DMS53 treated with DMSO at 0.1 percent for 48 hours (cell line): ENCODE results near the gene GPN2.
"Not testable (repeated sequence)": the region's sequence is repeated elsewhere in the genome, so short reads cannot be mapped to it uniquely, and the experiment has no call there.

Experiments used
- DNase-seq: peaks from one replicate; lab custom pipeline; 2025; ENCODE audit not compliant: unreplicated experiment; lab: John Stamatoyannopoulos, UW

GPN2 gene

DNA sequence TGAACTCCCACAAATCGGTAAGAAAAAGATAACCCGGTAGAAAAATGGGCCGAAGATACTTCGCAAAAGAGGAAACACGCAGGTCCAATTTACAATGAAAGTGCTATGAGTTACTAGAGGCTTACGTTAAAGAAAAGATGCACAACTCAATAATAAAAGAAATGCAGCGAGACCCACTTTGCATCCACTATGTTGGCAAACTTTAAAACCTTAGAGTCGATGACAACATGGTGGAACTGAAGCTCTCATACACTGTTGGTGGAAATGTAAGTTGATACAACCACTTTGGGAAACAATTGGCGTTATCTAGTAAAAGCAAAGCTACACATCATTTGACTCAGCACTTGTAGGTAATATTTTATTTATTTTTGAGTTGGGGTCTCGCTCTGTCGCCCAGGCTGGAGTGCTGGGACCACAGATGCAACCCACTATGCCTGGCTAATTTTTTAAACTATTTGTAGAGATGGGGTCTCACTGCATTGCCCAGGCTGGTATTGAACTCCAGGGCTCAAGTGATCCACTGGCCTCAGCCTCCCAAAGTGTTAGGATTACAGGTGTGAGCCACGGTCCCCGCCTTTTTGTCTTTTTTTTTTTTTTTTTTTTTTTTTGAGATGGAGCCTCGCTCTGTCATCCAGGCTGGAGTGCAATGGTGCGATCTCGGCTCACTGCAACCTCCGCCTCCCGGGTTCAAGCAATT, 10.9 kb upstream of the GPN2 start:
- no peak for DNase-seq

DNA sequence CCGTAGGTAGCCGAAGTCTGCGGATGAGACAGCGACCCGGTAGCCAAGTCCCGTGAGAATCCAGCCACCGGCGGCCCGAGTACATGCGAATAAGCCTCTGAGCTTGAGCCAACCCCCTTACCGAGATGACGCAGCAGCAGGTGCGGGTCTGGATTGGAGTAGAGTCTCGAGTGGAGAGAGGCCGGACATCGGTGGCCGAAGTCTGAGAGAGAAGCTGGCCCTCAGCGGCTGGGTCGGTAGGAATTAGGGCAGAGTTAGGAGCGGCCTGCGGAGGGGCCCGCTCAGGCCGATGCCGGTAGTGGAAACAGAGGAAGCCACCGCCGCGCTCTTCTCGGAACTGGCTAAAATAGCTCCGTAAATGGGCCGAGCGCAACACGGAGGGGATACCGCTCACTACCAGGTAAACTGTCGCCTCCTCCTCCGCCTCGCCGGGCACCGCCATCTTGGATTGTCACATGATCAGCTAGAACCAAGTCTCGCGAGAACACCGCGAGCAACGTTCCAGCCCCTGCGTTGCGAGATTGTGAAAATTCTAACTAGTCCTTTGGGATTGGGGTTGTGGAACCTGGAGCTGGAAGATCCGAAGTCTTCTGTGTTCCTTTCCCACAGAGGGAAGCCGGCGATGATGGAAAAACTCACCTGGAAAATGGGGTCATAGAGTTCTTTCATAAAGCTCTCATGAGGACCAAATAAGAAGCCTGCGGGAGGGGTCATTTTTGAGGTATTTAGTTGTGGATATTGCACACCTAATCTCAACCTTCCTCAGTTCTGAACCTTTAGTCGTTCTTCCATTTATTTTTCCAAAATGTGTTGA, 10.1 kb upstream of the GPN2 start, which contains the start of gene GPATCH3:
Gene GPATCH3 (minus strand): TSS at position 467 of the 814 bp plus-strand sequence. CDS start 25 bp downstream, at position 442.
- peak; percentile 80 for DNase-seq

DNA sequence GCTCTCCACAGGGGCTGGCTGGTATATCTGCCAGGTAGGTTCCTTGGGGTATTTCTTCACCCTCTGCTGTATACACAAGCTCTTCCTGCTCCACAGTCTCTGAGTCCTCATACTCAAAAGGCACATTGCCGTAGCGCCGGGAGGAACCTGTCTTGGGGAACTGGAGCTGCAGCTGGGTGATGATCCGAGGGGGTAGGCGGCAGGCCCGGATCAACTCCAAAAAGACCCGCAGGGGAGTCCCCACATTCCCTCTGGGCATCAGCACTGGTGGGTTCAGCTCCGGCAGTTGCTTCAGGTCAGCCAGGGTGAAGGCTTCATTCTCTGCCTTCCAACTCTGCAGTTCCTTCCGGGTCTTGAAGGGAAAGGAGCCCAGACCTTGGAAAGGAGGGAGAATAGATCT, 7.3 kb upstream of the GPN2 start:
- DNase-seq, result no peak

DNA sequence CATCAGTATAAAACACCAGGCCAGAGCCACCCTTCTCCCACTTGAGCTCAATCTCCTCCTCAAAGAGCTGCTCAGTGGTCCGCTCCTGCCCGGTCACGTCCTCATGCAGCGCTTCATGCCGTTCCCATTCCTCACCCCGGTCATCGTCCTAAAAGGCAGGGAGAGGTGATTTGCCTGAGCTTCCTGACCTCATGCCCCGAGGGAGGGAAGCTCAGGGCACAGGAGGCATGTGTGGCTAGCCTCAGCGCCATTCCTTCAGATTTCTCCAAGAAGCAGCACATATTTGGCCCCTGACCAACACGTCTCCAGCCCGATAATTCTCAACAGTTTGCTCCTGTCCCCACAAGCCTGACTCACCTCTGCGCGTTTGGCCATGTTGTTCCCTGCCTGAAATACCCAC, 4.2 kb upstream of the GPN2 start:
- DNase-seq, result no peak

DNA sequence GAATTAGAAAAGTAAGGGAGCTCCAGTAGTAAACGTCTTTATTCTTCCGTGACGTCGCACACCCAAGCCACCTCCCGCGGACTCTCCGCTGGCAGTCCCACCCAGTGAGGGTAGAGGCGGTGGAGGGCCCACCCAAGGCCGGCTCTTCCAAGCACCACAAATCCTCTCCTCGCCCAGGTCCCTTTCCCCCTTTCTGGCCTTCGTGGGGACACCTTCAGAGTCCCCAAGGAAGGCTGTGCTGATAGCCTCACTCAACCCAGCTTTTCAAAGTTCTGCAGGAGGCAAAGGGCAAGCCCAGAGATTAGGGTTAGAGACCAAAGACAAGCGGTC, 349 bp upstream of the GPN2 start:
- DNase-seq, result no peak

DNA sequence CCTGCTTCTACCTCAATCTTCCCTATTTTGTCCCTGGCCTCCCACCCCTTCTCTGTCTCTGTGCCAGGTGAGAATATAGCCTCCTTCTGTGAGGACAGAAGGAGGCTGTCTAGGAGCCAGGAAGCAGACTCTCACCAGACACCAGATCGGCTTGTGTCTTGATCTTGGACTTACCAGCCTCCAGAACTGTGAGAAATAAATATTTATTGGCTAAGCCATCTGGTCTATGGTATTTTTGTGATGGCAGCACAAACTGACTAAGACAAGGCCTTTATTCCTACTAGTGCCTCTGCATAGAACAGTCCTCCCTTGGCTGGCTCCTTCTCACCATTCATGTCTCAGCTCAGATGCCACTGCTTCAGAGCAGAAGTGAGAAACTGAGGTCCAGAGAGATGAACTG, 1.9 kb downstream of the GPN2 start:
- no peak for DNase-seq

DNA sequence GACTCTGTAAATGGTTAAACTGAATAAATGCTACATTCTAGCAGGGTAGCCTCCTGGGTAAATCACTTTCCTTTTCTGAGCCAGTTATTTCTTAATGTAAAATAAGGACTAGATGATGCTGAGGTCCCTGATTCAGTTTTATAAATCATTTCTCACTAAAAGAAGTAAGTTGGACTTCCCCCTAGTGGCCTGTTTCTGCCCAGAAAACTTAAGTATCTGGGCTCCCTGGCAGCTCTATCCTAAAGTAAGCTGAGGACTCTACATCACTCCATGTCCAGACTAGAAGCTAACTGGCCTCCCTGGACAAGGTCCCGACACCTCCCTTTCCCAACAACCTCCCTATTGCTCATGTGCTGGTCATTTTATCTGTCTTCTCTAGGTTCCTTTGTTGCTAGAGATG, 3.0 kb downstream of the GPN2 start:
- no peak for DNase-seq

DNA sequence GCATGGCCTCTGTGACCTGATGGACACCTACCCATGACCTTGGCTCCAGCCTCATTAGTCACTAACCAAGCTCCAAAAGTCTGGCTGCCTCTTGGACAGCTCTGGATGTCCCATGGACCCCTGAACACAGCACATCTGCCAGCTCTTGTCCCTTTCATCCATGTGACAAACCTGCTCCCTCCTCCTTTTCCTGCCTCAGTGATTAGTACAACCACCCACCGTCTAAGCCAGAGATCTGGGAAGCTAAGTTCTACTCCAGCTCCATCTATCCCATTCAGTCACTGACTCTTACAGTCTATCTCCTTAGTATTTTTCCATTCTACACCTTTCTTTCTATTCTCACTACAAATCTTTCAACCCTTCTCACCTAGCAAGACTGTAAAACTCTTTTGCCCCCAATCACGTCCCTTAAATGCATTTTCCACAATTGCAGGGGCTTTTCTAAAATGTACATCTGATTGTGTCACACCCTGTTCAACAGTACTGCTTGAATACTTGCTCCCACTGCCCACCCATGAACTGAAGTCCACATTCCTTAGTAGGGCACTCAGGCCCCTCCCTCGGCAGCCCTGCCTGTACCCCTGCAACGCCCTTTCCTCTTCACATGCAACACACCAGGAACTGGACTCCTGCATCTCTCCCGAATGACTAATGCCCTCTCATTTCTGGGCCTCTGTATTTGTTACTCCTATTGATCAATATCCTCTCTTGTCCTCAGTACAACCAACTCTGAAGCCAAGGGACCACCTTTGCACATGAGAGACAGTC, 7.2 kb downstream of the GPN2 start:
- no peak for DNase-seq

DNA sequence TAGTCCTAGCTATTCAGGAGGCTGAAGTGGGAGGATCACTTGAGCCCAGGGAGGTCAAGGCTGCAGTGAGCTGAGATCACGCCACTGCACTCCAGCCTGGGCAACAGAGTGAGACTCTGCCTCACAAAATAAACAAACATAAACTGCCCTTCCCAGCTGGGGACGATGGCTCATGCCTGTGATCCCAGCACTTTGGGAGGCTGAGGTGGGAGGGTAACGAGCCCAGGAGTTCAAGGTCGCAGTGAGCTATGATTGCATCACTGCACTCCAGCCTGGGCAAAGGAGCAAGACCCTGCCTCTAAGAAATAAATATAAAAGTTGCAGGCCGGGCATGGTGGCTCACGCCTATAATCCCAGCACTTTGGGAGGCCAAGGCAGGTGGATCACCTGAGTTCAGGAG, 8.5 kb downstream of the GPN2 start:
- DNase-seq, result not testable (repeated sequence)

DNA sequence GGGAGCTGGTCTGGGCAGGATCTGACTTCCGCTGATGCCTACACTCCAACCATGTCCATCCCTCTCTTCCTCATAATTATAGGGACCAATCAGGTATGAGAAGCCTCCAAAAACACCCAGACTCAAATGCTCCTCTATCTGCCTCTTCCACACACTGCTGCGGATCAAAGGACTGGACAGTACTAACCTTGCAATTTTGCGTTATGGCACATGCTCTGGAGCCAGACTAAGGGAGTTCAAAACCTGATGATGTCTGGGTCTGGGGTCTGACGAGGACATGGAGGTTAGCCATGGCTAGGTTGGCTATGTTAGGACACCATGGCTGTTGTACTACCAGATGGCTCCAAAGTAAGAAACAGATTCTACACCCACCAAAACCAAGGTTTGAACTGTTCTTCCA, 10.3 kb downstream of the GPN2 start:
- DNase-seq, result no peak

DNA sequence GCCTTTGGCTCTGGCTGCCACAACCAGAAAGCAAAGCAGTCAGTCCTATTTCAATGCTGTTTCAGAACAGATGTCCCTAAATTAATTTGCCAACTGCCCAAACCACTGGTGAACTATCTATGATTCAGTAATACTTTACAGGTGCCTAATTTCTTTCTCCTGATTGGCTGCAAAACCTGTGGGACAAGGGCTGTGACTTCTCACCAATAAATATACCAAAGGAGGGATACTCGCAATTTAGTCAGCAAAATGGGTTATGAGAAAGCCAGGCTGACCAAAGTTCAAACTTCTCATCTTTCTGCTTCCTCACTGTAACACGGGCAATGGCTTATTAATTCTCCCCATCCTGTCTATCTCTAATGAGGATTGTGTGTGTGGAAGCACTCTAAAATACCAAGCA, 12.8 kb downstream of the GPN2 start:
- no peak for DNase-seq

DNA sequence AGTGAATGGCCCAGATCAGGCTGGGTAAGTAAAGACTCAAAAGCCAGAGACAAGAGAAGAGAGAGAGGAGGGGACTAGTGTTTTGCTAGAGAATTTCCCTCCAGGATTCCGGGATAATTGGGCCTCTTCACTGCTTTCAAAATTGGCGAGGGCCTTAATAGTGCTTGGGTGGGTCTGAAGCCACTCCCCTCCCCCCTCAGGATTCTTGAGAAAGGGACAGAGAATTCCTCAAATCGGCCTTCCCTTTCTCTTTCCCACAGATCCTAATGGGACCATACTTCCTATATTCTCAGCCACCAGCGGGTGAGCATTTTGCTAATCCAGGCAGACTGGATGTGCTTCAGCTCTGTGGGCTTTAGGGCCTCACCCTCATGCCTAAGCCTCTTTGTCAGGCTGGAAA, 15.2 kb downstream of the GPN2 start:
- DNase-seq, result no peak

DNA sequence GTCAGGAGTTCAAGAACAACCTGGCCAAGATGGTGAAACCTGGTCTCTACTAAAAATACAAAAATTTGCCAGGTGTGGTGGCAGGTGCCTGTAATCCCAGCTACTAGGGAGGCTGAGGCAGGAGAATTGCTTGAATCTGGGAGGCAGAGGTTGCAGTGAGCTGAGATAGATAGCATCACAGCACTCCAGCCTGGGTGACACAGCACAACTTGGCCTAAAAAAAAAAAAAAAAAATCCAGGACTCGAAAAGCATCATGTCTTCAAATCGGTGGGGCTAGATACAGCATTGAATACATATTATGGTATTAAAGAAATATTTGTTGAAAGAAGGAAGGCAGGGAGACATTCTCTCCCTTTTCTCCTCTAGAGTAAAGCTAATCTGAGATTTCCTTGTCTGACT, 17.0 kb downstream of the GPN2 start:
- not testable (repeated sequence) for DNase-seq

DNA sequence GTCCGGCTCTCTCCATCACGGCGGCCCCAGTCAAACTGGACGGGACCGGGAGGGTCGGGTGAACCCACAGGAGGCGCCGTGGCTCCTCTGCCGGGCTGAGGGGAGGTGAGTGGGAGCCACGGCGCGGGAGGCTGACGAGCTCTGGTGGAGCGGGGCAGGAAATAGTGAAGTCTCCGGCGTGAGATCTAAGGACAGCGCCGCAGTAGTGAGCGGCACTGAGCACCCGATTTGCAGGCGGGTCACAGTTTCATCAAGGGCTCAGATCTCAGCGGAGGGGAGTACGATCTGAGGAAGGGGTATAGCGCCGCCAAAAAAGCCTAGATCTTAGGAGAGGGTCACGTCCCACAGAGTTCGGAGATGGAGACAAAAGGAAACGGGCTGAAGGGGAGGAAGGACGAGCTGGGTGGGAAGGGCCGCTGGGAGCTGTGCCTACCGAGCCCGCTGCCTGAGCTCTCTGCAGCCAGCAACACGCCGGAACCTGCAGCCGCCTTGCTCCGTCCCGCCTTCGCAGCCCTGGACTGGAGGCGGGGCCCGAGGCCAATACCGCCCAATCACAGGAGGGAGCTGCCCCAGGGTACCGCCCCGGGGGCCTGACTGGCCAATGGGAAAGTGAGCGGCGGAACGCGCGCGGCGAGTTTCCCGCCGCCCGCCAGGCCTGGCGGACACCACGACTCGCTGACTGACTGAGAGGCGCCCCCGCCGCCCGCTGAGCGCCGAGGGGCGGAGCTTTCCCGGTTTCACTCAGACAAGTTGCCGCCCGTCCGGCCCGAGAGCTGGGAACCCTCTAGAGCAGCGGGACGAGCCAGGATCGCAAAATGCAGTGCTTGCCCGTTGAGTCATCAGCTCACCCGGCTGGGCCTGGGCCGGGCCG, 25.2 kb downstream of the GPN2 start:
- DNase-seq, result peak; percentile 97

DNA sequence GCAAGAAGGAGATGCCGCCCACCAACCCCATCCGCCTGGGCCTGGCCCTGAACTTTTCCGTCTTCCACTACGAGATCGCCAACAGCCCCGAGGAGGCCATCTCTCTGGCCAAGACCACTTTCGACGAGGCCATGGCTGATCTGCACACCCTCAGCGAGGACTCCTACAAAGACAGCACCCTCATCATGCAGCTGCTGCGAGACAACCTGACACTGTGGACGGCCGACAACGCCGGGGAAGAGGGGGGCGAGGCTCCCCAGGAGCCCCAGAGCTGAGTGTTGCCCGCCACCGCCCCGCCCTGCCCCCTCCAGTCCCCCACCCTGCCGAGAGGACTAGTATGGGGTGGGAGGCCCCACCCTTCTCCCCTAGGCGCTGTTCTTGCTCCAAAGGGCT, 26.4 kb downstream of the GPN2 start:
- DNase-seq, result no peak

DNA sequence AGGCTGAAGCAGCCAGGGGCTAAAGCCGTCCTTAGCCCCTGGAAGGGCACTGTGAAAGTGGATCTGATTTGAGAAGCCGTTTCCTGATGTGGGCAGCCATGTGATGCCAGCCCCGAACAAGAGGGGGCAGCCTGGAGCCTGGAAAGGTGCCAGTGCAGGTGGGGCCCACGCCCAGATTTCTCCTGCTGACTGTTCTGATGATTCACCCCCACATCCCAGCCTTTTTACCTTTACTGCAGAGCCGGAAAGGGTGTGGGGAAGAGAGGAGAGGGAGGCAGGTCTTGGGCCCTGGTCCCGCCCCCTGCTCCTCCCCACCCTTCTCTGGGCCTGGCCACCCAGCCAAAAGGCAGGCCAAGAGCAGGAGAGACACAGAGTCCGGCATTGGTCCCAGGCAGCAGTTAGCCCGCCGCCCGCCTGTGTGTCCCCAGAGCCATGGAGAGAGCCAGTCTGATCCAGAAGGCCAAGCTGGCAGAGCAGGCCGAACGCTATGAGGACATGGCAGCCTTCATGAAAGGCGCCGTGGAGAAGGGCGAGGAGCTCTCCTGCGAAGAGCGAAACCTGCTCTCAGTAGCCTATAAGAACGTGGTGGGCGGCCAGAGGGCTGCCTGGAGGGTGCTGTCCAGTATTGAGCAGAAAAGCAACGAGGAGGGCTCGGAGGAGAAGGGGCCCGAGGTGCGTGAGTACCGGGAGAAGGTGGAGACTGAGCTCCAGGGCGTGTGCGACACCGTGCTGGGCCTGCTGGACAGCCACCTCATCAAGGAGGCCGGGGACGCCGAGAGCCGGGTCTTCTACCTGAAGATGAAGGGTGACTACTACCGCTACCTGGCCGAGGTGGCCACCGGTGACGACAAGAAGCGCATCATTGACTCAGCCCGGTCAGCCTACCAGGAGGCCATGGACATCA, 27.1 kb downstream of the GPN2 start, which contains the start of gene SFN:
Gene SFN (plus strand): TSS at position 369 of the 904 bp plus-strand sequence. CDS start 64 bp downstream, at position 433.
- DNase-seq, result peak; percentile 92

DNA sequence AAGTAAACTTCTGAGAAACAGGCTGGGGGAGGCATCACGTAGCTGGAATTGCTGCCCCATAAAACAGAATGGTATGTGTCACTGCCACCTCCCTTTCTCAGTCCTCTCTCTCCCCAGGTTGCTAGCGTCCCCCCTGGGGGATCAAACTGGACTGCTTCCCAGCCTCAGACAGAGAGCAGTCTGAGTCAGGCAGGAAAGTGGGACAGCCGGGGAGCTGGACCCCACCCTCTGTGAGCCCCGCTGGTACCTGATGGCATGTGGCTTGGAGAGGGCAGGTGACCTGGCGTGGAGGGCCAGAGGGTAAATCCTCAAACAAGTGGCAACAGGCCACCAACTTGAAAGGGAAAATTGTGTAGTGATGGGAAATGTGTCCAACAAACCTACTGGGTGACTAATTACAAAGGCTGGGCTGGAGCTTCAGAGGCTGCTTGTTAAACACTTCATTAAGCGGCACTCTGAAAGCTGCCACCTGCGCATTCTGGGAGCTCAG, 28.1 kb downstream of the GPN2 start:
- DNase-seq, result no peak

DNA sequence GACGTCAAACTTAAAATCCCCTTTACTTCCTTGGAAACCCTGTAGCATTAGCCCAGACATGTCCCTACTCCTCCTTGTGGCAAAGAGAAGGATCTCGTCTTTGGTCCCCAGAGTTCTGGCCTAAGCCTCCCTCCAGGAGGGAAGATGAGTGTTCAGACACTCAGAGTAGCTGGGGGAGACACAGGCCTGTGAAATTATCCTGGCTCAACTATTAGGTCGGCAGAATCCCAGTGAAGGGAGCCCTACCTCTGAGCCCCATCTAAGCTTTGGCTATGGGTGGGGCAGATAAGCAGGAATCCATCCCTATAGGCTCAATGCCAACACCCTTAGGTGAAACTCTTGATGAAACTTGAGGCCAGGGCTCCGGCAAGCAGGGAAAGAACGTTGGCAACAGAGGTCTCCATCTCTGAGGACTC, 28.8 kb downstream of the GPN2 start:
- DNase-seq, result no peak

DNA sequence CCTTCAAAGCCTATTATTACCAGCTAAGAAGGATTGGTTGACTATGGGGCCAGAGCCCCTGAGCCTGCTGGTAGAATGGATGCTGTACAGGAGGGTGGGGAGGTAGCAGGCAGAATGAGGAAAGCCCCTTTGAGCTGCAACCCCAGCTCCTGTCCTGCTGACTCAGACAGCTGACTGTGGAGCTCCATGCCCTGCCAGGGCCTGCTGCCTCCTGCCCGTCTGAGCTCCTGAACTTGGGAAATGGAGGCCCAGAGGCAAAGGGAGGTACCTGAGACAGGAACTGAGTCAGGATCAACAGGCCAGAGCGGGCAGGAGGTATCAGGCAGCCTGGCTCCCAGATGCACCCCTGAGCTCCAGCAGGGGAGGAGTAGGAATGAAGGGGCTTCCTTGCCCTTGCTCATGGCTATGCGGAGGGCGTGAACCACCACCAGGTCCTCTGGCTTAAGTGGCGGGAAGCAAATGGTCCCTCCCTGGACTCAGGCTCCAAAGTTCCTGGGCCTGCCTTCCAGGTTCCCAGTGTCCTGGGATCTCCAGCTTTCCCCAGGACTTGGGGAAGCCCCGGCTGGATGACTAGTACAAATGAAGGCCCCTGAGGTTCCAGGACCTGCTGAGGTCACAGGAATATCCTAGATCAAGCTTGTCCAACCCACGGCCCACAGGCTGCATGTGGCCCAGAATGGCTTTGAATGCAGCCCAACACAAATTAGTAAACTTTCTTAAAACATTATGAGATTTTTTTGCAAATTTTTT, 31.0 kb downstream of the GPN2 start:
- DNase-seq, result no peak
